ENCODE measurements around the gene CDT1.

- TF ChIP-seq EZH2phosphoT487 (IDR thresholded peaks at IDR 0.05; ENCODE audit: insufficient read depth, low read depth) (no peak), EZH2 (IDR thresholded peaks at IDR 0.05; ENCODE audit: insufficient read depth, poor library complexity, severe bottlenecking) (no peak)
Observed at GRCh38 chr16:88806491-88807111, 3.0 kb downstream of the CDT1 start.
